Superior temporal gyrus (tissue), 1 donor: ENCODE results near the gene TUT7.
"Not testable (repeated sequence)": the region's sequence is repeated elsewhere in the genome, so short reads cannot be mapped to it uniquely, and the experiment has no call there.

ENCODE experiments used
- DNase-seq: peaks from one replicate; pipeline ENCODE4 v3.0.0-alpha.2; 2016; ENCODE audit errors: extremely low spot score

The TUT7 gene, protein sequence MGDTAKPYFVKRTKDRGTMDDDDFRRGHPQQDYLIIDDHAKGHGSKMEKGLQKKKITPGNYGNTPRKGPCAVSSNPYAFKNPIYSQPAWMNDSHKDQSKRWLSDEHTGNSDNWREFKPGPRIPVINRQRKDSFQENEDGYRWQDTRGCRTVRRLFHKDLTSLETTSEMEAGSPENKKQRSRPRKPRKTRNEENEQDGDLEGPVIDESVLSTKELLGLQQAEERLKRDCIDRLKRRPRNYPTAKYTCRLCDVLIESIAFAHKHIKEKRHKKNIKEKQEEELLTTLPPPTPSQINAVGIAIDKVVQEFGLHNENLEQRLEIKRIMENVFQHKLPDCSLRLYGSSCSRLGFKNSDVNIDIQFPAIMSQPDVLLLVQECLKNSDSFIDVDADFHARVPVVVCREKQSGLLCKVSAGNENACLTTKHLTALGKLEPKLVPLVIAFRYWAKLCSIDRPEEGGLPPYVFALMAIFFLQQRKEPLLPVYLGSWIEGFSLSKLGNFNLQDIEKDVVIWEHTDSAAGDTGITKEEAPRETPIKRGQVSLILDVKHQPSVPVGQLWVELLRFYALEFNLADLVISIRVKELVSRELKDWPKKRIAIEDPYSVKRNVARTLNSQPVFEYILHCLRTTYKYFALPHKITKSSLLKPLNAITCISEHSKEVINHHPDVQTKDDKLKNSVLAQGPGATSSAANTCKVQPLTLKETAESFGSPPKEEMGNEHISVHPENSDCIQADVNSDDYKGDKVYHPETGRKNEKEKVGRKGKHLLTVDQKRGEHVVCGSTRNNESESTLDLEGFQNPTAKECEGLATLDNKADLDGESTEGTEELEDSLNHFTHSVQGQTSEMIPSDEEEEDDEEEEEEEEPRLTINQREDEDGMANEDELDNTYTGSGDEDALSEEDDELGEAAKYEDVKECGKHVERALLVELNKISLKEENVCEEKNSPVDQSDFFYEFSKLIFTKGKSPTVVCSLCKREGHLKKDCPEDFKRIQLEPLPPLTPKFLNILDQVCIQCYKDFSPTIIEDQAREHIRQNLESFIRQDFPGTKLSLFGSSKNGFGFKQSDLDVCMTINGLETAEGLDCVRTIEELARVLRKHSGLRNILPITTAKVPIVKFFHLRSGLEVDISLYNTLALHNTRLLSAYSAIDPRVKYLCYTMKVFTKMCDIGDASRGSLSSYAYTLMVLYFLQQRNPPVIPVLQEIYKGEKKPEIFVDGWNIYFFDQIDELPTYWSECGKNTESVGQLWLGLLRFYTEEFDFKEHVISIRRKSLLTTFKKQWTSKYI (N-terminal part only)

DNA sequence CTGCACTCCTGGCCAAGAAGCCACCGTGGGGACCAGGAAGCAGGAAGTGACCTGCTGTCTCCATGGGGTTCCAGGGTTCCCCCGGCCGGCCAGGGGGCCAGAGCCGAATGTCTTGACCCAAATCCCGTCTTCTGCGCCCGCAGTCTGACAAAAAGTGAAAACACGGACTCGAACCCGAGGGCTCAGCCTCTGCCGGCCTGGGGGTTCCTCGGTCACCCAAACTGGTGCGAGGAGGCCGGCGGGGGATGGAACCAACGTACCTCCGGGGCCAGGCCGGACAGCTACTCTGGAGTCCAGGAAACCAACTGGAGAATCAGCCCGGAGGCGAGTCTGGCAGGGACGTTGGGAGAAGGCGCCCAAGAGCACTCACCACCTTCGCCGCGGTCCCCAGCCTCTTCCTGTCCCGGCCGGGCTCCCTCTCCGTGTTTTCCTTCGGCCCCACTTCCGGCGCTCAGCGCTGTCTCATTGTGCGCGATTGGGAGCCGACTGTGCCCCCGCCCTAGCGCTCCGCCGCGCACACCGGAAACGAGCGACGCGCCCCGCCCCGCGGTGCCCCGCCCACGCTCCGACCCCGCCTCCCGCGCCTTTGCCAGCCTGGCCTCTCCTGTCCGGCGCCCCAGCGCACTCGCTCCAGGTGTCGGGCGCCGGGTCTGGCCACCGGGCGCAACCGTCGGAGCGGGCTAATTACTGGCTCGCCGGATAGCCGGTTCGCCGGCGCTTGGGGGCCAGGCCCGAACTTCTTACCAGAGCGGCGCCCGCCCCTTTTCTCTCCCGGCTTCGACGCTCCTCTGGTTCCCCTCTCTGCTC, at the start of gene TUT7:
TUT7 (minus strand) TSS at position 400 of the 807 bp plus-strand sequence. CDS start 1,211 bp downstream, outside the sequence.
- DNase-seq, result peak; percentile 96

GRCh38 chr9:86402591-86402990, 48.4 kb upstream of the TUT7 start:
- DNase-seq, result no peak

- no peak for DNase-seq
These were observed 42.2 kb upstream of the TUT7 start for GRCh38 chr9:86396412-86396811.

GRCh38 chr9:86390184-86390583, 36.0 kb upstream of the TUT7 start:
- DNase-seq, result not testable (repeated sequence)

- no peak for DNase-seq
These were observed 35.4 kb upstream of the TUT7 start for GRCh38 chr9:86389628-86390027.

DNA sequence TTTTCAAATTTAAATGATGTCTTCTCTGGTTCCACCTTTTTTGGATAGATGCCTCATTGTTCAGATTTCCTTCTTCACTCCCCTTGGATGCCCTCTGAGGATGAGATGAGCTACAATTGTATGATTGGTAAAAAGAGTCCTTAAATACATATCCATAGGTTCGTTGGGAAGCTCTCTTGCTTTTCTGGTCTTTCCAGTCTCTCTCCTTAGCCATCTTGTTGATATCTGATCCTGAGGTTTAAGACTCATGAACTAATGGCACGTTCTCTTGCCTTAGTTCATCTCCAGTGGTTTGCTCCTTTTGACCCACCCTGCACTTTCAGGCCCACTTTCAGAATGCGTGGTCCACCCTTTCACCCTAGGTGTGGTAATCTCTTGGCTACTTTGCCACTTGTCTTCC, 33.2 kb upstream of the TUT7 start:
- DNase-seq, result no peak

DNA sequence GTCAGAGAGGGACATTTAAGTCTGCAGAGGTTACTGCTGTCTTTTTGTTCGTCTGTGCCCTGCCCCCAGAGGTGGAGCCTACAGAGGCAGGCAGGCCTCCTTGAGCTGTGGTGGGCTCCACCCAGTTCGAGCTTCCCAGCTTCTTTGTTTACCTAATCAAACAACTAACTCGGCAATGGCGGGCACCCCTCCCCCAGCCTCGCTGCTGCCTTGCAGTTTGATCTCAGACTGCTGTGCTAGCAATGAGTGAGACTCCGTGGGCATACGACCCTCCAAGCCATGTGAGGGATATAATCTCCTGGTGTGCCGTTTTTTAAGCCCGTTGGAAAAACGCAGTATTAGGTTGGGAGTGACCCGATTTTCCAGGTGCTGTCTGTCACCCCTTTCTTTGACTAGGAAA, 28.8 kb upstream of the TUT7 start:
- not testable (repeated sequence) for DNase-seq

GRCh38 chr9:86376016-86376415, 21.8 kb upstream of the TUT7 start:
- DNase-seq, result no peak

- DNase-seq, result no peak
These were observed 15.6 kb upstream of the TUT7 start for GRCh38 chr9:86369810-86370209.

DNA sequence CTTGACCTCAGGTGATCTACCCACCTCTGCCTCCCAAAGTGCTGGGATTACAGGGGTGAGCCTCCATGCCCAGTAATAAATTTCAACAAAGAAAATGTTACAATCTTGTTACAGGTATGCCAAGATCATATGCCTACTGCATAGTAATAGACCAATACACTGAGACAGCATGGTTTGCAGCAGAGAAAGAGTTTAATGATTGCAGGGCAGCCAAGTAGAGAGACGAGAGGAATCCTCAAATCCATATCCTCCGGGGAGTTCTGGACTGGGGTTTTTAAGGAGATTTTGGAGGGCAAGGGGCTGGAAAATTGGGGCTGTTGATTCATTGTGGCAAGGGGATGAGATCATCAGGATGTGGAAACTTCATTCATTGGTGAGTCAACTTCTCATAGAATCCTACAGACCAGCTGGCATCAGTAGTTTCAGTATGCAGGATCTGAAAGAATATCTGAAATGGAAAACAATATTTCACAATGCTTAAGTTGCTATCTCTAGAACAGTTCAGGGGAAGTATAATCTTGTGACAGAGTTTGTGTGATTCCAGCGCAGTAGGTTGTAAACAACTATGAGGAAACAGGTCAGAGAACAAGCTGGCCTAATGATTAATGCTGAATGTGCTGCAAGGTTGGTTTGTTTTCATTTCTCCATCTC, 14.8 kb upstream of the TUT7 start:
- no peak for DNase-seq

- DNase-seq, result no peak
These were observed 7.0 kb upstream of the TUT7 start for GRCh38 chr9:86361176-86361575.

GRCh38 chr9:86359151-86359879, 5.1 kb upstream of the TUT7 start:
- no peak for DNase-seq

DNA sequence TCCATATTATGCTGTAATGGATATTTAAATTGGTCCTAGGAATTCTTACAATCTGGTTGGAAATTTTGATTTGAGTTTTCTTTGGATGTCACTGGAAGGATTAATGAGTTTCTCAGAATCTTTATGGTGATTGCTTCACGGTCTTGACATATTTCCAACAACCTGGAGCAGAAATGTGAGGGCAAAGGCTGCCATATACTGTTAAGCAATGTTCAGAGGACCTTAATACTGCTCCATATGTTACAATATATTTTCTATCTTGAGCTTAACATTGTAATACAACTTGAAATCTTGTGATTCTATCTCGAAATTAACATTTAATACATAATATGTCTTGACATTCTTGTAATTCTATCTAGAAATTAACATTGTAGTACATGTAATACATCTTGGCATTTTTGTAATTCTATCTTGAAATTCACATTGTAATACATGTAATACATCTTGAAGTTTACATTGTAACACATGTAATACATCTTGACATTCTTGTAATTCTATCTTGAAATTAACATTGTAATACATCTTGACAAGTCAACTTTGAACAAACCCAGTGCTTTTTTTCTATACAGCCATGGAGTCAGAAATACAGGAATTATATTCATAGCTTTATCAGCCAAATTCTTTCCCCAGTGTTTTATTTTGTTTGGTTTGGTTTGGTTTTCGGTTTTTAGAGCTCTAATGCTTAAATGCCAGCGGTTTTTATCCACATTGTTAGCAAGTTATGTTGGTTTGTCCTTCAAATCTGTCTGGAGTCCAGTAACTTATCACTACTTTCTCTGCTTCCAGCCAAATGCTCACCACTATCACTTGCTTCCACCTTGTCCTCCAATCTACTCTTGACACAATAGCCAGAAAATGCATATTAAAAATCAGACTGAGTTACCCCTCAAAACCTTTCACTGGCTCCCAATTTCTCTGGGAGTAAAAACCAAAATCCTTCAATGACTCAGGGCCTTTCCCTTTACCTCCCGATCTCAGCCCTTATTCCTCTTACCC, 3.0 kb upstream of the TUT7 start:
- DNase-seq, result no peak

GRCh38 chr9:86355814-86356213, 1.6 kb upstream of the TUT7 start:
- no peak for DNase-seq

DNA sequence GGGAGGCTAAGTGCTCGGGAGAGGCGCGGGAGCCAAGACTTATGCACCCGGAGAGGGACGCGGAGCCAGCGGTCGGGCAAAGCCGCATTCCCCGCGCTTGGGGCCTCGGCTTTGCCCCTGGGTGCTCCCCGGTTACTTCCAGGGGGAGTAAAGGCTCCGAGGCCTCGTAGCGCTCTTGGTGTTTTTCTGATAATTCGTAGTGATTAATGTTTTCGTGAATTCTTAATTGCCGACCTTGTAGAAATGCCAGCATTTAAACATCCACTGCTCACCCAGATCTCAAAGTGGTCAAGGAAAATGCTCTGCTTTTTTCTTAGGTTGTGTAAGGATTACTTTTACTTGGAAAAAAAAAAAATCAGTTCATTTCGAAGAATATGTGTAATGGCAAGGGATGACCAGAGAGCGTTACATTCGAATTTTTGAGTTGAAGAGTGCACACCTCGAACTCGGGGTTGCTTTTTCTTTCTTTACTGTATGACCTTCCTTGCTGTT, 654 bp upstream of the TUT7 start:
- DNase-seq, result no peak

- no peak for DNase-seq
These were observed 577 bp downstream of the TUT7 start for GRCh38 chr9:86353655-86354010.

GRCh38 chr9:86352440-86353077, 1.7 kb downstream of the TUT7 start:
- no peak for DNase-seq

DNA sequence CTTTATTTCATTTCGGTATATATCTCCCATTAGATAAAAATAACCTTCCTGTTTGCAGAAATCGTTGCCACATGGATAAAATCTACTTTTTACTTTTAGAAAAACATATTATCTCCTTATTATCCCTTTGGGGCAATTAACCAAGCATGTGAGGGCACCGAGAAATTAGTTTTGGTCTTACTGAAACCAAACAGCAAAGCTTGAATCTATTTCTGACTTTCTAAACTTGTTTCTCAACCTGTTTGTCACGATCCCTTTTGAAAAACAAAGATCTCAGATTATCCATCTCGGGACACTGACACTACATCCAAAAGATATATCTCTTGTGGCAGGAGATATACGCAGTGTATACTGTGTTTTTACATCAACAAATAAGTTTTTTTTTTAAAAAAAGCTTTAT, 2.3 kb downstream of the TUT7 start:
- no peak for DNase-seq
